ENCODE measurements around the gene SFMBT2. TPM values are rescaled to one million over a fixed set of nuclear protein-coding genes. Genes with fewer than 3 reads are reported as not detected.
"Not testable (repeated sequence)": the region's sequence is repeated elsewhere in the genome, so short reads cannot be mapped to it uniquely, and the experiment has no call there.

Gene SFMBT2
- total and polyA plus RNA-seq, 4 donors = 2.9 to 11.0 (median 6.5) TPM

DNA sequence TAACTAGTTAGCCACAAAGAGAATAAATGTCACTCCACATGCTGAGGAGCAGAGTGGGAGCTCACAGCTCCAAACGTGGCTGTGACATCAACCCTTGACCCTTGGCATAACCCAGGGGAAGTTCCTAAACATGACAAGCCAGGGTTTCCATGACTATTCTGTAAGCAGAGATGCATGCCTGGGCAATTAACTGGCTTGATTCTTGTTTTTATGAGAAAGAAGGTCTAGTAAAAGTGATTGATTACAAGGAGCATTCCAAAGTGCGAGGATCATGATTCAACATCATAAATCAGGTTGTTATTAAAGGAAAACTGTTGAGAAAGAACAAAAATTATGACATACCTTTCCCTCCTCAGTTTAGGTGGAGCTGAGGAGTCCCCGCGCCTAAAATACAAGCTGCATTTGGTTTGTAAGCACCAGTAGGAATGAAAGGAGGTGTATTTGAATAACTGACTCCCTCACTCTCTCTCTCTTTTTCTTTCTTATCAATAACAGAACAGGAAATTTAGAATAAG is 108.4 kb downstream of the SFMBT2 start:
- no peak for TF ChIP-seq CTCF (IDR thresholded peaks at IDR 0.05; ENCODE audit: control extremely low read depth, extremely low read depth)
- Histone ChIP-seq H3K4me1 (ENCODE audit: control insufficient read depth in 5 of 5, insufficient read depth in 5 of 5, low read length in 5 of 5) (peaks cover 0 to 25% (median 8%) of the 10 kb centered on the region in 5 donors), H3K36me3 (ENCODE audit: control insufficient read depth in 4 of 4, insufficient read depth in 4 of 4, low read length in 4 of 4) (no peaks in the 10 kb centered on the region), H3K4me3 (no peak overlapping the region), H3K27ac (ENCODE audit: low read depth in 1 of 2, low read length in 1 of 2) (no peak overlapping the region), H3K27me3 (ENCODE audit: control insufficient read depth in 3 of 3, insufficient read depth in 3 of 3, low read length in 2 of 3) (no peaks in the 10 kb centered on the region), H3K9ac (ENCODE audit: insufficient read depth in 1 of 2, low read length in 2 of 2) (no peak overlapping the region), H3K9me3 (ENCODE audit: control insufficient read depth in 4 of 4, insufficient read depth in 3 of 4, low read length in 3 of 4) (peaks cover 0 to 2% (median 0%) of the 10 kb centered on the region in 4 donors)
- DNase-seq (peak in 1 of 3 donors; percentile 13), ATAC-seq (ENCODE audit: insufficient read depth, low FRiP score) (no peak)
- WGBS, 2 donors = 74 to 80% methylated on average over 4 of the region's 4 CpGs

DNA sequence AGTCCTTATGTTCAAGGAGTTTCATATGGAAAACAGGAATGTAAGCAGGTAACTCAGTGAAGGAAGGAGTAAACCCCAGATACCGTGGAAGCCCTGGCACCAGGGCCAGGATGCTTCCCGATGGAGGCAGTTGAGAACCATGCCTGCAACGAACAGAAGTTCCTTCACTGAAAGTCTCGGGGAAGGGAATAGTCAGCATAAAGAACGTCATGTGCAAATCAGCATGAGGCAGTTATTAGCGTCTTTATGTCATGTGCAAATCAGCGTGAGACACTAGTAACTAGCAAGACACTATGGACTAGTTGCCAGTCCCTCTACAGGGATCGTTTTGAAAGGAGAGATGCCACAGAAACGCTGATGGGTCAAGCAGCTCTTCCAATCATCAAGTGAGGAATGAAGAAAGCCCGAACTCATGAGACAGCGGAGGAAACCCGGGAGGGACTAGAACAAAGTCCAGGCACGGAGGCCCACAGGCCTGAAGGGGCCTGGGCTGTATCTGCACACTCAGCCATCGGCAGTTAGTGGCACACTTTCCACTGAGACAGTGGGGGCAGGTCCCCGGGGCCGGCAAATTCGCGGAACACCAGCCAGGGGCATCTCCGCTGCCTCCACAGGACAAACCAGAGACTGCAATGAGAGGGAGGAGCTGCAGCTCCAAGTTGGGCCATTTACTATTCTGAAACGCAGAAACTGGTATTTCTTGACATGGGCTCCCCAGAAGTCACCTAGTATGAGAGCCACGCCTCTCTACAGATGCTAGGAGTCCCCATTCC is 109.6 kb downstream of the SFMBT2 start:
- no peak for ATAC-seq (ENCODE audit: insufficient read depth, low FRiP score)

GRCh38 chr10:7300384-7300971 is 110.4 kb downstream of the SFMBT2 start:
- 61 to 82% methylated on average over 5 of the region's 5 CpGs for WGBS, 2 donors
- H3K9ac ChIP-seq (ENCODE audit: insufficient read depth in 1 of 2, low read length in 2 of 2) = no peak overlapping the region
- no peak overlapping the region for H3K27ac ChIP-seq (ENCODE audit: low read depth in 1 of 2, low read length in 1 of 2)
- H3K27me3 ChIP-seq (ENCODE audit: control insufficient read depth in 3 of 3, insufficient read depth in 3 of 3, low read length in 2 of 3) = no peaks in the 10 kb centered on the region
- peak; percentile 86 to 92 (median 90) for DNase-seq
- no peaks in the 10 kb centered on the region for H3K36me3 ChIP-seq (ENCODE audit: control insufficient read depth in 4 of 4, insufficient read depth in 4 of 4, low read length in 4 of 4)
- TF ChIP-seq CTCF (IDR thresholded peaks at IDR 0.05; ENCODE audit: control extremely low read depth, extremely low read depth) = no peak
- no peak overlapping the region for H3K4me3 ChIP-seq
- peaks cover 0 to 25% (median 8%) of the 10 kb centered on the region in 5 donors for H3K4me1 ChIP-seq (ENCODE audit: control insufficient read depth in 5 of 5, insufficient read depth in 5 of 5, low read length in 5 of 5)
- H3K9me3 ChIP-seq (ENCODE audit: control insufficient read depth in 4 of 4, insufficient read depth in 3 of 4, low read length in 3 of 4) = peaks cover 0 to 2% (median 0%) of the 10 kb centered on the region in 4 donors
- ATAC-seq (ENCODE audit: insufficient read depth, low FRiP score) = peak; percentile 42

More for the DNA sequence above, 109.6 kb downstream of the SFMBT2 start:
- TF ChIP-seq CTCF (IDR thresholded peaks at IDR 0.05; ENCODE audit: control extremely low read depth, extremely low read depth) = no peak
- Histone ChIP-seq H3K36me3 (ENCODE audit: control insufficient read depth in 4 of 4, insufficient read depth in 4 of 4, low read length in 4 of 4) (no peaks in the 10 kb centered on the region), H3K27ac (ENCODE audit: low read depth in 1 of 2, low read length in 1 of 2) (no peak overlapping the region), H3K4me1 (ENCODE audit: control insufficient read depth in 5 of 5, insufficient read depth in 5 of 5, low read length in 5 of 5) (peaks cover 0 to 25% (median 8%) of the 10 kb centered on the region in 5 donors), H3K27me3 (ENCODE audit: control insufficient read depth in 3 of 3, insufficient read depth in 3 of 3, low read length in 2 of 3) (no peaks in the 10 kb centered on the region), H3K9ac (ENCODE audit: insufficient read depth in 1 of 2, low read length in 2 of 2) (no peak overlapping the region), H3K4me3 (no peak overlapping the region), H3K9me3 (ENCODE audit: control insufficient read depth in 4 of 4, insufficient read depth in 3 of 4, low read length in 3 of 4) (peaks cover 0 to 2% (median 0%) of the 10 kb centered on the region in 4 donors)
- DNase-seq = peak in 2 of 3 donors; percentile 43 to 52
- 77 to 85% methylated on average over 21 of the region's 21 CpGs for WGBS, 2 donors

DNA sequence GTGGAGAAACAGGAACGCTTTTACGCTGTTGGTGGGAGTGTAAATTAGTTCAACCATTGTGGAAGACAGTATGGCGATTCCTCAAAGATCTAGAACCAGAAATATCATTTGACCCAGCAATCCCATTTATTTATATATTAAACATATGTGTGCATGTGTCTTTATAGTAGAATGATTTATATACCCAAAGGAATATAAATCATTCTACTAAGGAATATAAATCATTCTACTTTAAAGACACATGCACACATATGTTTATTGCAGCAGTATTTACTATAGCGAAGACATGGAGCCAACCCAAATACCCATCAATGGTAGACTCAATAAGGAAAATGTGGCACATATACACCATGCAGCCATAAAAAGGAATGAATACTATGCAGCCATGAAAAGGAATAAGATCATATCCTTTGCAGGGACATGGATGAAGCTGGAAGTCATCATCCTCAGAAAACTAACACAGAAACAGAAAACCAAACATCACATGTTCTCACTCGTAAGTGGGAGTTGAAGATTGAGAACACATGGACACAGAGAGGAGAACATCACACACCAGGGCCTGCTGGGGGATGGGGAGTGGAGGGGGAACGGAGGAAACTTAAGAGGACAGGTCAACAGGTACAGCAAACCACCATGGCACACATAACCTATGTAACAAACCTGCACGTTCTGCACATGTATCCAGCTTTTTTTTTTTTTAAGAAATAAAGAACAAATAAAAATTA is 111.1 kb downstream of the SFMBT2 start:
- WGBS, 2 donors = 91 to 95% methylated on average over 7 of the region's 7 CpGs

More for the DNA sequence above, 111.1 kb downstream of the SFMBT2 start:
- not testable (repeated sequence) for H3K27me3 ChIP-seq (ENCODE audit: control insufficient read depth in 3 of 3, insufficient read depth in 3 of 3, low read length in 2 of 3); H3K9ac ChIP-seq (ENCODE audit: insufficient read depth in 1 of 2, low read length in 2 of 2); H3K9me3 ChIP-seq (ENCODE audit: control insufficient read depth in 4 of 4, insufficient read depth in 3 of 4, low read length in 3 of 4); H3K4me3 ChIP-seq; H3K36me3 ChIP-seq (ENCODE audit: control insufficient read depth in 4 of 4, insufficient read depth in 4 of 4, low read length in 4 of 4); ATAC-seq (ENCODE audit: insufficient read depth, low FRiP score); H3K27ac ChIP-seq (ENCODE audit: low read depth in 1 of 2, low read length in 1 of 2)
- DNase-seq = peak in 2 of 3 donors; percentile 81 to 83
- peaks cover 0 to 25% (median 8%) of the 10 kb centered on the region in 5 donors for H3K4me1 ChIP-seq (ENCODE audit: control insufficient read depth in 5 of 5, insufficient read depth in 5 of 5, low read length in 5 of 5)

Data from lung (tissue), 12 donors.